GM21528 (cell line): ENCODE measurements around the gene NDUFS8.
"Not testable (repeated sequence)": the region's sequence is repeated elsewhere in the genome, so short reads cannot be mapped to it uniquely, and the experiment has no call there.

Experiments used
- ATAC-seq: cut with Tn5 transposase; IDR thresholded peaks from one replicate; pipeline ENCODE4 v1.9.1; 2021; ENCODE audit warnings: mild to moderate bottlenecking, moderate library complexity; ENCODE audit not compliant: unreplicated experiment, low FRiP score

NDUFS8 gene

DNA sequence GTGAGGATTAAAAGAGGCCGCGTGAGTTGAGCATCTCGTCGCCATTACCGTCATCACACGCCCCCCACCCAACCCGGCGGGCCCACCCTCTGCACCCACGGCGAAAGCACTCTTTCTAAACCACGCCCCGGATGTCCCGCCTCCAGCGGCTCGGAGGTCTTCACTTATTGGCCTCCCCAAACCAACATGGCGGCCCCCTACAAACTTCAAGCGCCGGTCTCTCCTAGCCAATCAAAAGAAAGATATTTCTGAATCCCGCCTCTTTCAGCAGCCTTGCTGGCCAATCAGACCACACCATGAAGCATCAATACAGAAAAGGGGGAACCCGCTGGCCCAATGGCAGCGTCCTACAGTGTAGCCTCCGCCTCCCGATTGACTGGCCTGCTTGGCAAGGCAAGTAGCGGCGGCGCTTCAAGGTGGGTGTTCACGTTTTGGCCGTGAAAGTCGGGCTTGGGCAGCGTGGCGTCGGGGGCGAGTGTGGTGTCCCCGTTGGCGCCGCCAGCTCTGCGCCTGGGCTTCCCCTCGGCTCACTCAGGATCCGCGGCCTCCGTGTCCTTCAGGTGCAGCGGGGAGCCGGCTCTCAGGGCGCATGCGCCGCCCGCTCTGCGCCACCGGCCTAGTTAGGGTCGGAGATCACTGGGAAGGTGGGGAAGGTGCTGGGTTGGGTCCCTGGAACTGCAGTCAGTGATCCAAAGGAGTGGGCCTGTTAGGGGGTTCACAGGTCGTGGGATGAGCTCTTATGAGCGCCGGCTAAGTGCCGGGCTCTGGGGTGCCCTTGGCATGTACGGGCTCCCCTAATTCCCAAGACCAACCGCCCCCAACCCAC is at the start of gene NDUFS8:
Gene NDUFS8, plus strand, starts transcription at position 364 of the 826 bp plus-strand sequence. CDS start 1,471 bp downstream, outside the sequence.
- ATAC-seq: peak; percentile 80

DNA sequence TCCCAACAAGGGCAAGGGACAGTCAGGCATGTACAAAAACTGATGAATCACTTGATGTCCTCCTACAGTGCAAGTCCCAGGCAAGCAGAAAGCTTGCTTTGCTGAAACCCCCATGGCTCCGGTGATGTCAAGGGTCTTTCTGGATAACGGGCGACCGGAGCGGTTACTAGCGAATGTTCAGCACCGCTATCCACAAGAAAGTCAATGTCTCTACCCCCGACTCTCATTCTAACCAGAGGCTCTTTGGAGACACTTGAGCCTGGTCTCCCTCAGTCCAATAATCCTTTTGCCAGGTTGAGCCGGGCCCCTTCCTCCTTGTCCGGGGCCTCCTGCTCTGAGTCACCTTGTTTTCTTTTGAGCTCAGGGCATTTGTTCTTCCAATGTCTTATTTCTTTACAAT is 49.3 kb upstream of the NDUFS8 start:
- not testable (repeated sequence) for ATAC-seq

DNA sequence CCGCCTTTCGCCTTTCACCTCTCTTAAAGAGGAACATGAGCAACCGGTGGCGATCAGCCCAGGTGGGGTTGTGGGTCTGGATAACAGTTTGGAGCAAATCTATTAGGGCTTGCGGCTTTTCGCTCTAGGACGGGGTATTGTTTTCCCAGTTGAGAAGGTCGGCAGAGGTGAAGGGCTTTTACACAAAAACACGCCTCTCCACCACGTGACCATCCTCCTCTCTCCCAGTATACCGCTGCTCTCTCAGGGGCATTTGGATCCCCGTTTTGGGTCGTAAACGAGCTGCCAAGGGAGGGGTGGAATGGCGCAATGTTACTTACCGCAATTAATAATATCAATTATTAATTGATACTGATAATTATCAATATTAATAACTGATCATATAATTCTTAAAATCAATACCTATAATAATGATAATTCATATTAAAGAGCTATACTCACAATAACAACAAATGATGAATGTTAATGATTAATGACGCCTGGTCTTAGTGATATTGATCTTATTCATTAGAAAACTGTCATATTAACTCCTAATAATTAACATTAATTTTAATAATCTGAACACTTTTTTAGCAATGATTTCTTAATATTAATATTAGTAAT is 48.1 kb upstream of the NDUFS8 start:
- not testable (repeated sequence) for ATAC-seq

DNA sequence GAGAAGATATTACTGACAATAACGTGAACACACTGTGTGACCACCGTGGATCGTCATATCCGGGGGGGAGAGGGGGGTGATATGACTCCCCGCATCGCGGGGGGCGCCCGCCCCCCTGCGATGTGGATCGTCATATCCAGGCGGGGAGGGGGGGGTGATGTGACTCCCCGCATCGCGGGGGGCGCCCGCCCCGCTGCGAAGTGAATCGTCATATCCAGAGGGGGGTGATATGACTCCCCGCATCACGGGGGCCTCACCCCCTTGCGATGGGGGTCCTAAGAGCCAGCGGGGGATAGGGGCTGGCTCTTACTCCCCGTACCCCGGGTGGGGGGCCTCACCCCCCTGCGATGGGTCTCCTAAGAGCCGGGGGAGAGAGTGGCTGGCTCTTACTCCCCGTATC is 46.5 kb upstream of the NDUFS8 start:
- ATAC-seq: no peak

DNA sequence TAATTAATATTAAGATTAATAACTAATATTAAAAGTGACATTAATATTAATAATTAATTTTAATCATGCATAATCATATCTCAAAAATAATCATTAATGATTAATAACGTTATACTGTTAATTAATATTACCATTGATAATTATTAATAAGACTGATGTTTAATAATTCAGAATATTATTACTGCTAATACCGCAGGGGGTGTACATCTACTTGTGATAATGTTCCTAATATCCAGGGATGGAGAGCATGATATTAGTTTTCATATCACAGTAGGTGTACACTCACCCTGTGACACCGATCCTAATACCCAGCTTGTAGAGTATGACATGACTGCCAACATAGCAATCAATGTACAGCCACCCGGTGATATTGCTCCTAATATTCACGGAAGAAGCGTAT is 45.2 kb upstream of the NDUFS8 start:
- ATAC-seq: not testable (repeated sequence)

GRCh38 chr11:67990546-67991346 is 39.7 kb upstream of the NDUFS8 start:
- not testable (repeated sequence) for ATAC-seq

DNA sequence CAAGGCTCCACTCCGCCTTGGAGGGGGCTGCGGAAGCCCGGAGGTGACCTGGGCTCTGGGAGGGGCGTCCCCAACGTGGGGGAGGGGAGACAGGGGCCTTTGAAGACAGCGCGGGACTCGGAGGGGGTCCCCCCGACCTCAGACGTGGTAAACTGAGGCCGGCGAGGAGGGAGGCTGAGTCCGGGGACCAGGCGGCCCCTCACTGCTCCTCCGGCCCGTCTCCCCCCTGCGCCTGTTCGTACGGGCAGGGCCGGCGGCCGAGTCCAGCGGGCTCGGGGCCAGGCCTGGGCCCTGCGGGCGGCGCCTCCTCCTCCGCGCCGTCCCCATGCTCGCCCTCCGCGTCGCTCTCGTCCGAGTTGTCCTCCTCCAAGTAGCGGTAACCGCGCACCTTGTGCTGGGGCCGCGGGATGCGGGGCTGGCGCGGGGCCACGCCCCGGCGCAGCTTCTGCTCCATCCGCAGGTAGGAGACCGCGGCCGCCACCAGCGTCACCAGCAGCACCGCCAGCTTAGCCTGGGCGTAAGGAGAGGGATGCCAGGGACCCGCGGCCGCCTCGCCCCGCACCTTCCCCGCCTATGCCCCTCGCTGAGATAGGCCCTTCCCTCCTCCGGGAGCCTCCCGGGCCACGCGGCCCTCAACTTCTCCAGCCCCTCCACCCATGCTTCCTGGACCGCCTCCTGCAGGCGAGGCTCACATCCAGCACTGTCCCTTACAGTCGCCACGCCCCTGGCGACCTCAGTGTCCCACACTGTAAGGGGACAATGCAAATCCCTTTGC is 38.9 kb upstream of the NDUFS8 start:
- ATAC-seq: not testable (repeated sequence)

DNA sequence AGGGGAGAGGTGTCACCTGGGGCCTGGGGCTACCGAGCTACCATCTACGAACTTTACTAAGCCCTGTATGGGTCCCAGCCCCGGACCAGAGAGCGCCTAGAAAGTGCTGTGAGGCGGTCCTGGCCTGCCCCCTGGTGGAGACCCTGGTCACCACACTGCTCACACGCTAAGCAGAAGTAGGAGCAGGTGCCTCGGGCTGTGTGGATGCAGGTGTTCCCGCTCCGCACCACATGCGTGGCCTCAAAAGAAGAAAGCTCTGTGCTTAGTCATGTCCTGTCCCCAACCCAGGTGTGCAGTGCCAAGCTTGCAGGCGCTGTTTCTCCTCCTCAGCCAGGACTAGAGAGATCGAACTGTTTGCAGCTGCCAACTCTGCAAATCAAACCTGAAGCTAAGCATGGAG is 36.7 kb upstream of the NDUFS8 start:
- not testable (repeated sequence) for ATAC-seq

DNA sequence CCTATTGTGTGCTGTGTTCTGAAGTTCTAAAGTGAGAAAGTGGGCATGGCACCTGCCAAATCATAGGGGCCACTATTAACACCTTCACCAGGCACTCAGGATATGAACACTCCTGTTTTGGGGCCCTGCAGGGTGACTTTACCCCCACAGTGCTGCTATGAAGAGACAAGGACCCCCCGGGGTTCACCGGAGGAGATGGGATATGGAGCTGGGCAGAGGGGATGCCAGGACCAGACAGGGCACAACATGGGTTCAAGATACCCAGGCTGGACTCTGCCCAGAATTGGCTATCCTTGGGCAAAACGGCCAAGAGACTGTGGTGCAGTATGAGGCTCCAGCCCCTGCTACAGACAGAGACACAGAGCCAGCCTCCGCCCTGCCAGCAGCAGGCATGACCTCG is 36.1 kb upstream of the NDUFS8 start:
- ATAC-seq: not testable (repeated sequence)

DNA sequence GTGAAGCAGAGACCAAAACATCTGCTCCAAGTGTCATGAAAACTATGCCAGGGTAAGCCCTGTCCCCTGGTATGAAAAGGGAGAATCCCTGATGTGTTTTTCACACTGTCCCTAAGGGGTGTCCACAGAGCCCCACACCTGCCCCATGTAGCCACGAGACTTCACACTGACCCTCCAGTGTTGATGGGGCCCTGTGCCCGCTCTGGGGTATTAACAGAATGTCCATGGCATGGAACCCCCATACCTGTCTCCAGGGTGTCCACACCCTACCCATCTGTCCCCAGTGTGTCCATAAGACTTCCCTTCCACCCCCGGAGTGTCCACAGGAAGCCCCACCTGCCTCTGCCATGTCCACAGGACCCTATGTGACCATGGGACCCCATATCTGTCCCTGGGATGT is 35.4 kb upstream of the NDUFS8 start:
- ATAC-seq: not testable (repeated sequence)

DNA sequence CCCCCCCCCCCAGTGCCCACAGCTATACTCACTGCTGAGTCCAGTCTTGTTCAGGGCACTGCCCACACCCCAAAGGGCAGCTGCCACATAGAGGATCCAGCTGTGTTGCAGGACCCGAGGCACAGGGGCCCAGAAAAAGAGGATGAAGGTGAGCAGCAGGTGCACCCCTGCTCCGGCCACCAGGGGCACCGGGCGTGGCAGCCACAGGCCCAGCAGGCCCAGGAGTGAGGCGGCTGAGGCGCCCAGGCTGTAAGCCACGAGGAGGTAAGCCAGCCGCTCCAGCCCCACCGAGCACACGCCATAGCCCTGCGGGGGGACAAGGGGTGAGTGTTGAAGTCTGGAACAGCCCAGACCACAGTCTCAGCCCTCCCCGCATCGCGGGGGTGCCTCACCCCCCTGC is 34.9 kb upstream of the NDUFS8 start:
- ATAC-seq: not testable (repeated sequence)

GRCh38 chr11:67996051-67996450 is 34.4 kb upstream of the NDUFS8 start:
- no peak for ATAC-seq

GRCh38 chr11:67996622-67997474 is 33.6 kb upstream of the NDUFS8 start:
- no peak for ATAC-seq

GRCh38 chr11:67997475-67997921 is 33.0 kb upstream of the NDUFS8 start:
- no peak for ATAC-seq

GRCh38 chr11:67998150-67999045 is 32.1 kb upstream of the NDUFS8 start:
- no peak for ATAC-seq

GRCh38 chr11:67999201-67999629 is 31.3 kb upstream of the NDUFS8 start:
- ATAC-seq: no peak

DNA sequence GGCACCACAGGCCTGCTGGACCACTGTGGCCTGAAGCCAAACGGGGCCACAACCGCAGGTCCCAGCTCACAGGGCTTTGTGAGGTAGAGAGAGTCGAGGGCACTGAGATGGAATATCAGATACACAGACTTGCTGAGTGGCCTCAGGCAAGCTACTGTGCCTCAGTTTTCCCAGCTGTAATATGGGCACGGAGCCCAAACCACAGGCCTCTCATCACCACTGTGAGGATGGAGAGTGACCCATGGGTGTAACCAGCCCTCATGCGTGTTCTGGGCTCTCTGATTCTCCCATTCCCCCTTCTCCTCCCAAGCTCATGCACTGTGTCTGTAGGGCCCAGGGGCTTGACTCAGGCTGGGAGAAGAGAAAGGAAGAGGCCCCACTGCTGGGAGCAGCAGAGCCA is 30.8 kb upstream of the NDUFS8 start:
- ATAC-seq: no peak

GRCh38 chr11:68002575-68002937 is 27.9 kb upstream of the NDUFS8 start:
- peak; percentile 14 for ATAC-seq
